ENCODE results near the gene FASTKD2. TPM values are rescaled to one million over a fixed set of nuclear protein-coding genes. Genes with fewer than 3 reads are reported as not detected.

FASTKD2 gene
- total RNA-seq, 1 experiment from 2014 or later, result 31.5 TPM

GRCh38 chr2:206837775-206838174, 72.4 kb downstream of the FASTKD2 start:
- H3K27ac Mint-ChIP-seq (ENCODE audit: unreplicated experiment), result no peak overlapping the region
- no TSS peak for BruUV-seq (replicated peaks)
- H3K9me3 Mint-ChIP-seq (ENCODE audit: low read depth, unreplicated experiment), result peaks cover 5% of the 10 kb centered on the region
- H3K27me3 Mint-ChIP-seq (ENCODE audit: unreplicated experiment), result no peaks in the 10 kb centered on the region
- H3K4me1 Mint-ChIP-seq (ENCODE audit: low read depth, unreplicated experiment), result no peaks in the 10 kb centered on the region
- CTCF ChIA-PET, result no interaction called here
- H3K36me3 Mint-ChIP-seq (ENCODE audit: insufficient read depth, unreplicated experiment), result no peaks in the 10 kb centered on the region
- TF ChIP-seq CTCF (IDR thresholded peaks at IDR 0.05; ENCODE audit: unreplicated experiment), result no peak
- no peak for DNase-seq
- intact Hi-C loops (cut with micrococcal nuclease; ENCODE audit: unreplicated experiment), result no loop called here
- no peak overlapping the region for H3K4me3 Mint-ChIP-seq (ENCODE audit: low read depth, unreplicated experiment)

- DNase-seq, result no peak
- CTCF ChIA-PET, result no interaction called here
- no TSS peak for BruUV-seq (replicated peaks)
- Mint-ChIP-seq H3K27me3 (ENCODE audit: unreplicated experiment) (no peaks in the 10 kb centered on the region), H3K4me1 (ENCODE audit: low read depth, unreplicated experiment) (no peaks in the 10 kb centered on the region), H3K36me3 (ENCODE audit: insufficient read depth, unreplicated experiment) (no peaks in the 10 kb centered on the region), H3K9me3 (ENCODE audit: low read depth, unreplicated experiment) (no peaks in the 10 kb centered on the region), H3K4me3 (ENCODE audit: low read depth, unreplicated experiment) (no peak overlapping the region), H3K27ac (ENCODE audit: unreplicated experiment) (no peak overlapping the region)
- intact Hi-C loops (cut with micrococcal nuclease; ENCODE audit: unreplicated experiment), result no loop called here
- no peak for TF ChIP-seq CTCF (IDR thresholded peaks at IDR 0.05; ENCODE audit: unreplicated experiment)
These were observed 73.3 kb downstream of the FASTKD2 start for GRCh38 chr2:206838690-206839089.

GRCh38 chr2:206840999-206841398, 75.6 kb downstream of the FASTKD2 start:
- no peak for DNase-seq

More at GRCh38 chr2:206840999-206841398, 75.6 kb downstream of the FASTKD2 start:
- H3K4me3 Mint-ChIP-seq (ENCODE audit: low read depth, unreplicated experiment), result no peak overlapping the region
- BruUV-seq (replicated peaks), result no TSS peak
- no peaks in the 10 kb centered on the region for H3K9me3 Mint-ChIP-seq (ENCODE audit: low read depth, unreplicated experiment)
- TF ChIP-seq CTCF (IDR thresholded peaks at IDR 0.05; ENCODE audit: unreplicated experiment), result no peak
- intact Hi-C loops (cut with micrococcal nuclease; ENCODE audit: unreplicated experiment), result no loop called here
- no peak overlapping the region for H3K27ac Mint-ChIP-seq (ENCODE audit: unreplicated experiment)
- H3K36me3 Mint-ChIP-seq (ENCODE audit: insufficient read depth, unreplicated experiment), result no peaks in the 10 kb centered on the region
- no peaks in the 10 kb centered on the region for H3K27me3 Mint-ChIP-seq (ENCODE audit: unreplicated experiment)
- CTCF ChIA-PET, result no interaction called here
- no peaks in the 10 kb centered on the region for H3K4me1 Mint-ChIP-seq (ENCODE audit: low read depth, unreplicated experiment)

Small RNA genes within 50 kb of the gene (microRNA-seq; reads per million reads assigned to microRNA genes)
- gene MIR3130-1 (not detected), gene MIR3130-2 (not detected)

Other genes with a start within 250 kb of the FASTKD2 start
- not detected in 2 replicates for gene FAM237A, start 123.1 kb upstream of the FASTKD2 start, total RNA-seq (2022)
- not detected in 2 replicates for gene DYTN, start 47.2 kb upstream of the FASTKD2 start, total RNA-seq (2022)
- gene MDH1B, start 278 bp upstream of the FASTKD2 start, total RNA-seq (2022), result 0.94 and 1.9 TPM in 2 replicates
- 0.40 TPM in 1 of 2 replicates, not detected in the other for gene CPO, start 173.9 kb downstream of the FASTKD2 start, total RNA-seq (2022)

All from Calu3 (cell line).